Duodenal mucosa (tissue), 2 donors: ENCODE data around the gene ANAPC5.
"Not testable (repeated sequence)": the region's sequence is repeated elsewhere in the genome, so short reads cannot be mapped to it uniquely, and the experiment has no call there.

ENCODE experiments used
- H3K27ac ChIP-seq: one replicate; pipeline ENCODE4 v1.7.0; 2013; ENCODE audit warnings: low read depth, low read length
- H3K27me3 ChIP-seq, 2 donors: one replicate each; pipeline ENCODE4 v1.7.0; 2013; ENCODE audit warnings: low read length in 2 of 2, control low read depth in 1 of 2; ENCODE audit not compliant: insufficient read depth in 2 of 2, control insufficient read depth in 1 of 2
- H3K36me3 ChIP-seq, 2 donors: one replicate each; pipeline ENCODE4 v1.7.0; 2013; ENCODE audit warnings: low read length in 2 of 2, control low read depth in 1 of 2; ENCODE audit not compliant: insufficient read depth in 2 of 2, control insufficient read depth in 1 of 2
- H3K4me1 ChIP-seq, 2 donors: one replicate each; pipeline ENCODE4 v1.7.0; 2013; ENCODE audit warnings: low read length in 2 of 2, control low read depth in 1 of 2; ENCODE audit not compliant: insufficient read depth in 2 of 2, control insufficient read depth in 1 of 2
- H3K4me3 ChIP-seq, 2 donors: one replicate each; pipeline ENCODE4 v1.7.0; 2013; ENCODE audit warnings: low read length in 2 of 2, low read depth in 1 of 2
- H3K9ac ChIP-seq, 2 donors: one replicate each; pipeline ENCODE4 v1.7.0; 2013; ENCODE audit warnings: low read length in 2 of 2, low read depth in 1 of 2
- H3K9me3 ChIP-seq, 2 donors: one replicate each; pipeline ENCODE4 v1.7.0; 2013; ENCODE audit warnings: low read length in 2 of 2, control low read depth in 1 of 2; ENCODE audit not compliant: control insufficient read depth in 1 of 2

ANAPC5 gene

DNA sequence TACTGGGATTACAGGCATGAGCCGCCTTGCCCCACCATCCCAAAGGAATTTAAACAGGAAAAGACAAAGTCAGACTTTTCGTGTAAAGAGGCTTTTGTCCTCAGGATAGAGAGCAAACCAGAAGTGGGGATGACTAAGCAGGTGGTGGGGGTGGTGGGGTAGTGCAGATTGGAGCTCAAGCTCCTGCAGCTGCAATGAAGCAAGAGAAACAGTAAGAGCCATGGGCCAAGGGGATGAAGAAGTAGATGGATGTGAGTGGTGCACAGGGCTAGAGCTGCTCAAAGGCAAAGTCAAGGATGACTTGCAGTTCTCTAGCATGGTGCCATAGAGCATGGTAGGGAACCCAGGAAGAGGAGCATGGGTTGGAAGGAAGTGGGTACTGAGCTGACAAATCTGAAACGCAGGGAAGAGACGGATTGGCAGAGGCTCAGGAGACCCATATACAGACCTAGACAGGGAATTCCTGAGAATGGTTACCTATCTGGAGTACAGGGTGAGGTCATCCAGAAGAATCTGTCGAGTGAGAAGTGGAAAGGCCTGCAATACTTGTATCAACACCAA, 36.3 kb upstream of the ANAPC5 start:
- H3K9me3 ChIP-seq: no peaks in the 10 kb centered on the region
- no peaks in the 10 kb centered on the region for H3K27me3 ChIP-seq
- no peak overlapping the region for H3K9ac ChIP-seq
- H3K4me3 ChIP-seq: no peak overlapping the region
- H3K27ac ChIP-seq: no peak overlapping the region
- H3K36me3 ChIP-seq: no peaks in the 10 kb centered on the region
- H3K4me1 ChIP-seq: peaks cover 0 to 8% of the 10 kb centered on the region in 2 donors

DNA sequence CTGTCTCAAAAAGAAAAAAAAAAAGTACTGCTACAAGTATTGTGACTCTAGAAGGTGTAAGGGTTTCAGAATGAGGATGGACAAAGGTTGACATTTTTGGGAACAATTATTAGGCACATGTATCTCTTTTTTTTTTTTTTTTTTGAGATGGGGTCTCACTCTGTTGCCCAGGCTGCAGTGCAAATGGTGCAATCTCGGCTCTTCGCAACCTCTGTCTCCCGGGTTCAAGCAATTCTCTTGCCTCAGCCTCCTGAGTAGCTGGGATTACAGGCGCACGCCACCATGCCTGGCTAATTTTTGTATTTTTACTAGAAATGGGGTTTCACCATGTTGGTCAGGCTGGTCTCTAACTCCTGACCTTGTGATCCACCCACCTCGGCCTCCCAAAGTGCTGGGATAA, 32.7 kb upstream of the ANAPC5 start:
- not testable (repeated sequence) for H3K36me3 ChIP-seq, H3K4me3 ChIP-seq, H3K4me1 ChIP-seq, H3K9me3 ChIP-seq, H3K27ac ChIP-seq, H3K27me3 ChIP-seq, H3K9ac ChIP-seq

GRCh38 chr12:121383601-121384021, 31.4 kb upstream of the ANAPC5 start:
- H3K4me1 ChIP-seq: peaks cover 0 to 6% of the 10 kb centered on the region in 2 donors
- peak overlapping the region in 1 of 2 donors; percentile 13 for H3K4me3 ChIP-seq
- no peaks in the 10 kb centered on the region for H3K36me3 ChIP-seq
- no peak overlapping the region for H3K27ac ChIP-seq
- no peaks in the 10 kb centered on the region for H3K27me3 ChIP-seq
- H3K9me3 ChIP-seq: no peaks in the 10 kb centered on the region
- no peak overlapping the region for H3K9ac ChIP-seq

DNA sequence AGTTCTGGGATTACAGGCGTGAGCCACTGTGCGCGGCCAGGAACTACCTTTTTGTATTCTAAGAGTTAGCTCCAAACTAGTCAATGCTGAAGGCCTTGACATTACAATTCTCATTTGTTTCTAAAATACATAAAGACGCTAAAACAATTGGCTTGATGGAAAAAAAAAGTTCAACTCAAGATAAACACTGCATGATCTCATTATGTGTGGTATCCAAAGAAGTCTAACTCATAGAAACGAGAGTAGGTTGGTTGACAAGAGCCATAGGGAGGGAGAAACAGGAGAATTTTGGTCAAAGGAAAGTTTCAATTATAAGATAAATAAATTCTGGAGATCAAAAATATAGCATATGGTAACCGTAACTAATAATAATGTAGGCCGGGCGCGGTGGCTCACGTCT, 27.7 kb upstream of the ANAPC5 start:
- H3K9me3 ChIP-seq: no peaks in the 10 kb centered on the region
- H3K4me1 ChIP-seq: peaks cover 6 to 8% of the 10 kb centered on the region in 2 donors
- no peak overlapping the region for H3K27ac ChIP-seq
- no peaks in the 10 kb centered on the region for H3K36me3 ChIP-seq
- H3K9ac ChIP-seq: no peak overlapping the region
- H3K4me3 ChIP-seq: no peak overlapping the region
- H3K27me3 ChIP-seq: no peaks in the 10 kb centered on the region

GRCh38 chr12:121378736-121379135, 26.5 kb upstream of the ANAPC5 start:
- Histone ChIP-seq H3K4me1 (peaks cover 6 to 8% of the 10 kb centered on the region in 2 donors), H3K4me3 (no peak overlapping the region), H3K27ac (no peak overlapping the region), H3K9me3 (no peaks in the 10 kb centered on the region), H3K9ac (no peak overlapping the region), H3K36me3 (no peaks in the 10 kb centered on the region), H3K27me3 (no peaks in the 10 kb centered on the region)

- Histone ChIP-seq H3K27ac (no peak overlapping the region), H3K9ac (no peak overlapping the region), H3K9me3 (no peaks in the 10 kb centered on the region), H3K27me3 (no peaks in the 10 kb centered on the region), H3K4me1 (peaks cover 0 to 8% of the 10 kb centered on the region in 2 donors), H3K36me3 (no peaks in the 10 kb centered on the region), H3K4me3 (no peak overlapping the region)
These were observed 24.8 kb upstream of the ANAPC5 start for GRCh38 chr12:121376754-121377697.

GRCh38 chr12:121374945-121375584, 22.9 kb upstream of the ANAPC5 start:
- not testable (repeated sequence) for H3K4me3 ChIP-seq, H3K27me3 ChIP-seq, H3K36me3 ChIP-seq, H3K4me1 ChIP-seq, H3K27ac ChIP-seq, H3K9ac ChIP-seq, H3K9me3 ChIP-seq

- not testable (repeated sequence) for H3K27ac ChIP-seq, H3K4me1 ChIP-seq, H3K9ac ChIP-seq, H3K36me3 ChIP-seq, H3K4me3 ChIP-seq, H3K27me3 ChIP-seq, H3K9me3 ChIP-seq
These were observed 22.1 kb upstream of the ANAPC5 start for GRCh38 chr12:121374336-121374735.

- Histone ChIP-seq H3K27me3 (no peaks in the 10 kb centered on the region), H3K9me3 (no peaks in the 10 kb centered on the region), H3K36me3 (no peaks in the 10 kb centered on the region), H3K9ac (no peak overlapping the region), H3K4me3 (no peak overlapping the region), H3K4me1 (peaks cover 0 to 8% of the 10 kb centered on the region in 2 donors), H3K27ac (no peak overlapping the region)
These were observed 21.5 kb upstream of the ANAPC5 start for GRCh38 chr12:121373755-121374154.

DNA sequence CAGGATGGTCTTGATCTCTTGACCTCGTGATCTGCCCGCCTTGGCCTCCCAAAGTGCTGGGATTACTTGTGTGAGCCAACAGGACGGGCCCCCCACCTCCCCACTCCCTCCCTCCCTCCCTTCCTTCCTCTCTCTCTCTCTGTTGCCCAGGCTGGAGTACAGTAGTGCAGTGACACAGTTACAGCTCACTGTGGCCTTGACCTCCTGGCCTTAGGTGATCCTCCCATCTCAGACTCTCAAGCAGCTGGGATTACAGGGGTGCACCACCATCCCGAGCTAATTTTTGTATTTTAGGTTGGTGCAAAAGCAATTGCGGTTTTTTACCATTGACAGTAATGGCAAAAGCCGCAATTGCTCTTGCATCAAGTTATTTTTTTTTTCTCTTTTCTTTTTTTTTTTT, 19.2 kb upstream of the ANAPC5 start:
- Histone ChIP-seq H3K36me3 (no peaks in the 10 kb centered on the region), H3K4me3 (no peak overlapping the region), H3K9me3 (no peaks in the 10 kb centered on the region)

More for the DNA sequence above, 19.2 kb upstream of the ANAPC5 start:
- H3K27me3 ChIP-seq: no peaks in the 10 kb centered on the region
- H3K4me1 ChIP-seq: no peaks in the 10 kb centered on the region
- no peak overlapping the region for H3K27ac ChIP-seq
- H3K9ac ChIP-seq: no peak overlapping the region
